NCI-H1092 treated with DMSO at 0.1 percent for 48 hours (cell line): Measurements from ENCODE around the gene SND1.
A peak's percentile ranks its signal among the peaks of the same experiment; 100 is the strongest.

Experiments
- DNase-seq: peaks from one replicate; lab custom pipeline; 2025; lab: John Stamatoyannopoulos, UW

The SND1 gene

GRCh38 chr7:128115821-128116723, 464.1 kb downstream of the SND1 start:
- DNase-seq, result no peak

- DNase-seq, result no peak
Observed at GRCh38 chr7:128116740-128117139, 464.7 kb downstream of the SND1 start.

GRCh38 chr7:128117691-128118090, 465.7 kb downstream of the SND1 start:
- no peak for DNase-seq

- no peak for DNase-seq
Observed at GRCh38 chr7:128119036-128119435, 467.0 kb downstream of the SND1 start.

GRCh38 chr7:128120116-128120515, 468.1 kb downstream of the SND1 start:
- no peak for DNase-seq

GRCh38 chr7:128120976-128121490, 469.0 kb downstream of the SND1 start:
- DNase-seq, result no peak

GRCh38 chr7:128121711-128122530, 469.9 kb downstream of the SND1 start:
- no peak for DNase-seq

GRCh38 chr7:128122576-128123290, 470.7 kb downstream of the SND1 start:
- DNase-seq, result no peak

GRCh38 chr7:128123291-128124037, 471.5 kb downstream of the SND1 start:
- DNase-seq, result no peak

- DNase-seq, result no peak
Observed at GRCh38 chr7:128124786-128125185, 472.8 kb downstream of the SND1 start.

GRCh38 chr7:128125816-128126215, 473.8 kb downstream of the SND1 start:
- no peak for DNase-seq

- no peak for DNase-seq
Observed at GRCh38 chr7:128128401-128128800, 476.4 kb downstream of the SND1 start.

GRCh38 chr7:128129224-128129864, 477.4 kb downstream of the SND1 start:
- no peak for DNase-seq

- DNase-seq, result no peak
Observed at GRCh38 chr7:128131115-128131514, 479.1 kb downstream of the SND1 start.

GRCh38 chr7:128131731-128132130, 479.7 kb downstream of the SND1 start:
- no peak for DNase-seq

GRCh38 chr7:128132426-128133069, 480.6 kb downstream of the SND1 start:
- no peak for DNase-seq

GRCh38 chr7:128135159-128135514, 483.1 kb downstream of the SND1 start:
- DNase-seq, result peak; percentile 26

- DNase-seq, result peak; percentile 60
Observed at GRCh38 chr7:128135515-128136214, 483.7 kb downstream of the SND1 start.

- no peak for DNase-seq
Observed at GRCh38 chr7:128136215-128136597, 484.2 kb downstream of the SND1 start.

GRCh38 chr7:128137181-128137580, 485.2 kb downstream of the SND1 start:
- no peak for DNase-seq
